Activated naive CD8-positive, alpha-beta T cell treated with anti-CD3 and anti-CD28 coated beads for 36 hours (primary cell): ENCODE data around the gene SLC35G3. TPM values are rescaled to one million over a fixed set of nuclear protein-coding genes. Genes with fewer than 3 reads are reported as not detected.
"Not testable (repeated sequence)": the region's sequence is repeated elsewhere in the genome, so short reads cannot be mapped to it uniquely, and the experiment has no call there.

ENCODE experiments used
- DNase-seq: peaks from one replicate; pipeline ENCODE4 v3.0.0; 2021
- H3K27ac Mint-ChIP-seq: one replicate; pipeline ENCODE4 v1.8.0; 2022; ENCODE audit warnings: mild to moderate bottlenecking, moderate library complexity, mixed read lengths
- H3K27me3 Mint-ChIP-seq: one replicate; pipeline ENCODE4 v1.8.0; 2022; ENCODE audit warnings: mild to moderate bottlenecking, mixed read lengths
- H3K36me3 Mint-ChIP-seq: one replicate; pipeline ENCODE4 v1.8.0; 2021; ENCODE audit warnings: mild to moderate bottlenecking, mixed read lengths
- H3K4me1 Mint-ChIP-seq: one replicate; pipeline ENCODE4 v1.8.0; 2021; ENCODE audit warnings: mixed read lengths
- H3K4me3 Mint-ChIP-seq: one replicate; pipeline ENCODE4 v1.8.0; 2022; ENCODE audit warnings: mild to moderate bottlenecking, moderate library complexity, mixed read lengths
- H3K9me3 Mint-ChIP-seq: one replicate; pipeline ENCODE4 v1.8.0; 2022; ENCODE audit warnings: mixed read lengths
- total RNA-seq, 2 experiments: library from RNA; stranded (reverse); gene quantifications; one replicate each; pipeline ENCODE4 v1.2.3, GENCODE V29; 2021

Gene SLC35G3
- total RNA-seq, 2 experiments from 2014 or later: not detected

GRCh38 chr17:35162755-35163154 is 31.4 kb downstream of the SLC35G3 start:
- no peaks in the 10 kb centered on the region for H3K36me3 Mint-ChIP-seq
- DNase-seq: no peak
- no peaks in the 10 kb centered on the region for H3K27me3 Mint-ChIP-seq
- peaks cover 37% of the 10 kb centered on the region for H3K4me1 Mint-ChIP-seq
- no peak overlapping the region for H3K27ac Mint-ChIP-seq
- H3K9me3 Mint-ChIP-seq: no peaks in the 10 kb centered on the region
- no peak overlapping the region for H3K4me3 Mint-ChIP-seq

- peak overlapping the region; percentile 2 for H3K4me3 Mint-ChIP-seq
- H3K4me1 Mint-ChIP-seq: peaks cover 37% of the 10 kb centered on the region
- peak overlapping the region; percentile 1 for H3K27ac Mint-ChIP-seq
- no peaks in the 10 kb centered on the region for H3K36me3 Mint-ChIP-seq
- H3K9me3 Mint-ChIP-seq: no peaks in the 10 kb centered on the region
- no peaks in the 10 kb centered on the region for H3K27me3 Mint-ChIP-seq
- no peak for DNase-seq
Measured at GRCh38 chr17:35161281-35161761, 32.9 kb downstream of the SLC35G3 start.

GRCh38 chr17:35160354-35161201 is 33.6 kb downstream of the SLC35G3 start:
- Mint-ChIP-seq H3K27ac (no peak overlapping the region), H3K4me1 (peaks cover 37% of the 10 kb centered on the region), H3K9me3 (no peaks in the 10 kb centered on the region), H3K4me3 (peak overlapping the region; percentile 2), H3K27me3 (no peaks in the 10 kb centered on the region), H3K36me3 (no peaks in the 10 kb centered on the region)
- DNase-seq: peak; percentile 14

DNA sequence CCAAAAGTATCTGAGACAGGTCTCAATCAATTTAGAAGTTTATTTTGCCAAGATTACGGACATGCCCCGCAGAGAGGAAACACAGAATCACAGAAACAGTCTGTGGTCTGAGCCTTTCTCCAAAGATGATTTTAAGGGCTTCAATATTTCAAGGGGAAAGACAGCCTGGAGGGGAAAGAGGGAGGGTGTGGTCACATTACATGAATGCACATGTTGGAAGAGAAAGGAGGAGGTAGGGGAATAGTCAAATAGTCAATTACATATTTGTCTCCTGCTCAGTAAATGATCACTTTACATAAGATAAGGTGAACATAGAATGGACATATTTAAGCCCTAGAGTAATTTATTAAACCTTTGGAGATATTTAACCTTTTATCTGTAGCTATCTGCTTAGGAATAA is 34.3 kb downstream of the SLC35G3 start:
- H3K27ac Mint-ChIP-seq: no peak overlapping the region
- DNase-seq: no peak
- H3K4me3 Mint-ChIP-seq: no peak overlapping the region
- peaks cover 34% of the 10 kb centered on the region for H3K4me1 Mint-ChIP-seq
- no peaks in the 10 kb centered on the region for H3K27me3 Mint-ChIP-seq
- no peaks in the 10 kb centered on the region for H3K9me3 Mint-ChIP-seq
- no peaks in the 10 kb centered on the region for H3K36me3 Mint-ChIP-seq

DNA sequence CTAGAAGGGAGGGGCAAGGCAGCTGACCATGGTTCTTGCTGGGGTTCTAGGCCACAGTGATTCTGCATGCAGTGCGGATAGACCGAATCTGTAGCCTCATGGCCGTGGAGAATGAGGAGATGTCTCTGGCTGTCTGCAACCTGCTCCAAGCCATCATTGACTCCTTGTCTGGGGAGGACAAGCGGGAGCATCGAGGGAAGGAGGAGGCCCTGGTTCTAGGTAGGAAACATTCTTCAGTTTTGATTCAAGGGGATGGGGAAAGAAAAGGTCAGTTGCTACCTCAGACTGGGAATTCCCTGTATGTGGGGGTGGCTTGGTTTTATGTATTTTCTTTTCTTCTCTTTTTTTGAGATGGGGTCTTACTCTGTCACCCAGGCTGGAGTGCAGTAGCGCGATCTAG is 38.9 kb downstream of the SLC35G3 start:
- Mint-ChIP-seq H3K27me3 (no peaks in the 10 kb centered on the region), H3K4me1 (peaks cover 11% of the 10 kb centered on the region), H3K9me3 (no peaks in the 10 kb centered on the region), H3K4me3 (no peak overlapping the region), H3K36me3 (no peaks in the 10 kb centered on the region), H3K27ac (no peak overlapping the region)
- DNase-seq: no peak

GRCh38 chr17:35154196-35155165 is 39.7 kb downstream of the SLC35G3 start:
- H3K9me3 Mint-ChIP-seq: no peaks in the 10 kb centered on the region
- no peak overlapping the region for H3K27ac Mint-ChIP-seq
- no peaks in the 10 kb centered on the region for H3K36me3 Mint-ChIP-seq
- H3K27me3 Mint-ChIP-seq: no peaks in the 10 kb centered on the region
- DNase-seq: no peak
- H3K4me1 Mint-ChIP-seq: peaks cover 5% of the 10 kb centered on the region
- no peak overlapping the region for H3K4me3 Mint-ChIP-seq

- H3K36me3 Mint-ChIP-seq: no peaks in the 10 kb centered on the region
- DNase-seq: no peak
- H3K9me3 Mint-ChIP-seq: no peaks in the 10 kb centered on the region
- peaks cover 2% of the 10 kb centered on the region for H3K4me1 Mint-ChIP-seq
- no peak overlapping the region for H3K27ac Mint-ChIP-seq
- no peaks in the 10 kb centered on the region for H3K27me3 Mint-ChIP-seq
- H3K4me3 Mint-ChIP-seq: no peak overlapping the region
Measured at GRCh38 chr17:35152421-35153140, 41.6 kb downstream of the SLC35G3 start.

GRCh38 chr17:35151080-35151479 is 43.1 kb downstream of the SLC35G3 start:
- DNase-seq, H3K27ac Mint-ChIP-seq, H3K36me3 Mint-ChIP-seq: not testable (repeated sequence)

GRCh38 chr17:35149941-35150340 is 44.3 kb downstream of the SLC35G3 start:
- Mint-ChIP-seq H3K9me3 (no peaks in the 10 kb centered on the region), H3K27me3 (no peaks in the 10 kb centered on the region), H3K27ac (no peak overlapping the region), H3K36me3 (no peaks in the 10 kb centered on the region), H3K4me3 (no peak overlapping the region), H3K4me1 (no peaks in the 10 kb centered on the region)
- no peak for DNase-seq

More at GRCh38 chr17:35151080-35151479, 43.1 kb downstream of the SLC35G3 start:
- H3K9me3 Mint-ChIP-seq, H3K4me1 Mint-ChIP-seq, H3K27me3 Mint-ChIP-seq, H3K4me3 Mint-ChIP-seq: not testable (repeated sequence)

GRCh38 chr17:35148144-35148543 is 46.0 kb downstream of the SLC35G3 start:
- no peaks in the 10 kb centered on the region for H3K36me3 Mint-ChIP-seq

DNA sequence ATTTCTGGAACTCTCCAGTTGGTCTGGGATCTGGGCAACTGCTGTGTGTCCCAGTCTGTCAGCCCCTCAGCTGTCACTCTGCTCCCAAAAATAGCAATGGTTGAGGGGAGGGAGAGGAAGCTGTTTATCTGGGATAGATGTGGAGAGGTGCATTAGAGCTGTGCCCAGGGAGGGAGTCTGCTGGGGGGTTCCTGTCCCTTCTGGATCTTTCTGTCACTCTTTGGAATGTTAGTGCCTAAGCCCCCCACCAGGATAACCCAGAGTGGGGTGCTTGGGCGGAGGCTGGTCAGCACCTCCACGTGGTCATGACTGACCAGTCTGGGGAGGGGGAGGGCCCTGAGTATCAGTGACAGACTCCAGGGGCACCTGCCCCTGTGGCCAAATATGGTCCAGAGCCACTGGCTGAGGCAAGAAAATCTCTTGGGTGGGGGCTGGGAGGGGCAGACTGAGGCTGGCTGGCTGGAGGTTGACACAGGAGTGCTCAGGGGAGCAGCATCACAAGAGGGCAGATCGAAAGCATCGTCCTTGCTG is 46.8 kb downstream of the SLC35G3 start, which contains the start of gene UNC45B:
TSS of gene UNC45B (plus strand) at position 443 of the 531 bp plus-strand sequence. CDS start 447 bp downstream, outside the sequence.
- DNase-seq: no peak
- H3K36me3 Mint-ChIP-seq: no peaks in the 10 kb centered on the region
- no peaks in the 10 kb centered on the region for H3K27me3 Mint-ChIP-seq
- peak within 1 kb of the TSS; percentile 17 for H3K27ac Mint-ChIP-seq
- no peaks in the 10 kb centered on the region for H3K9me3 Mint-ChIP-seq
- no peak within 1 kb of the TSS for H3K4me3 Mint-ChIP-seq
- peaks cover 1% of the 10 kb centered on the region for H3K4me1 Mint-ChIP-seq

More at GRCh38 chr17:35148144-35148543, 46.0 kb downstream of the SLC35G3 start:
- H3K27ac Mint-ChIP-seq: no peak overlapping the region
- no peaks in the 10 kb centered on the region for H3K9me3 Mint-ChIP-seq
- H3K4me3 Mint-ChIP-seq: no peak overlapping the region
- no peaks in the 10 kb centered on the region for H3K27me3 Mint-ChIP-seq
- H3K4me1 Mint-ChIP-seq: no peaks in the 10 kb centered on the region
- DNase-seq: no peak

DNA sequence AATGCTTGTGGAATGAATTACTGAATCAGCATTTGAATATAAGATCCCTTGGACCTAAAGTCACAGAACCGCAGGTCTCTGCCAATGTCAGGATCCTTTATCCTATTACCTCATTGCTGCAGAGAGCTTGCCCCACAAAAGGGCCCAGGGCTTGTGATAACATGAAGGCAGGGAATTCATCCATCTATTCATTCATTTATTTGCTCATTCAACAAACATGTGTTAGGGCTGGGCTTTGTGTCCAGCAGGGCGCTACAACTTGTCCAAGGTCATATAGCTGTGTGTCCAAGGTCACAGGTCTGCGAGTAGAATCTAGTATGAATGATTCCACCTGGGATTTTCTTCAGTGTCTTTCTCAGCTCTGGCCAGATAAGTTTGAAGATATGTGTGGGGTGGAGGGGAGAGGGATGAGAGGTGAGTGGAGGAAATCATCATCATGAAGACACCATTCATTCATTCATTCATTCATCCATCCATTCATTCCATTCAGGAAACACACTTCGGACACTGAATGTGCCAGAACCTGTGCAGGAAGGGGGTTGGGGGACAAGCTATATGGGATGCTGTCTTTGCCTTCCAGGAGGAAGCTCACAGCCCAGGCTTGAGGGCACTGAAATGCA is 47.9 kb downstream of the SLC35G3 start:
- peaks cover 2% of the 10 kb centered on the region for H3K36me3 Mint-ChIP-seq
- DNase-seq: no peak
- H3K27me3 Mint-ChIP-seq: no peaks in the 10 kb centered on the region
- no peaks in the 10 kb centered on the region for H3K9me3 Mint-ChIP-seq
- H3K27ac Mint-ChIP-seq: no peak overlapping the region
- no peak overlapping the region for H3K4me3 Mint-ChIP-seq
- peaks cover 3% of the 10 kb centered on the region for H3K4me1 Mint-ChIP-seq

GRCh38 chr17:35144840-35145239 is 49.4 kb downstream of the SLC35G3 start:
- DNase-seq: no peak
- peaks cover 11% of the 10 kb centered on the region for H3K4me1 Mint-ChIP-seq
- no peaks in the 10 kb centered on the region for H3K27me3 Mint-ChIP-seq
- H3K27ac Mint-ChIP-seq: no peak overlapping the region
- H3K36me3 Mint-ChIP-seq: peaks cover 14% of the 10 kb centered on the region
- H3K4me3 Mint-ChIP-seq: no peak overlapping the region
- no peaks in the 10 kb centered on the region for H3K9me3 Mint-ChIP-seq
